ENCODE data around the gene TNS3. TPM values are rescaled to one million over a fixed set of nuclear protein-coding genes. Genes with fewer than 3 reads are reported as not detected.

Gene TNS3
- total and polyA plus RNA-seq, 2 donors (not counting 3 experiments of a cell fraction or from before 2014, with no cell fraction given), result 10.4 to 45.1 TPM

GRCh38 chr7:47496056-47496665 lies 85.8 kb downstream of the TNS3 start:
- no peak overlapping the region for H3K4me3 ChIP-seq (replicated peaks in 1 of 3; ENCODE audit: insufficient read depth in 1 of 3, low read depth in 1 of 3, low read length in 3 of 3)
- CTCF ChIA-PET, result no interaction called here
- intact Hi-C loops (cut with micrococcal nuclease) (no loop called here), dilution Hi-C loops (cut with MboI; ENCODE audit: extremely low pct_ligation_motif_present, low sequenced_read_pairs) (no loop called here)
- BruUV-seq (replicated peaks), result no TSS peak
- POLR2A ChIA-PET, result no interaction called here
- no peak overlapping the region for H3K27ac ChIP-seq (ENCODE audit: insufficient read depth, low read depth, low read length)
- no peaks in the 10 kb centered on the region for H3K4me1 ChIP-seq (ENCODE audit: control insufficient read depth, extremely low read depth, insufficient read depth, low read length)
- H3K9ac ChIP-seq (replicated peaks; ENCODE audit: extremely low read depth, insufficient read depth, low read length), result no peak overlapping the region
- H3K27me3 ChIP-seq (ENCODE audit: control insufficient read depth in 2 of 2, insufficient read depth in 2 of 2, low read length in 2 of 2), result no peaks in the 10 kb centered on the region
- H3K9me1 ChIP-seq (replicated peaks; ENCODE audit: control insufficient read depth, extremely low read depth, insufficient read depth, low read length), result no peaks in the 10 kb centered on the region
- DNase-seq (ENCODE audit: low read depth, low spot score) (no peak), FAIRE-seq (no peak)
- TF ChIP-seq POLR2A (IDR thresholded peaks at IDR 0.05; ENCODE audit: low read depth, low read length), result no peak
- no peaks in the 10 kb centered on the region for H3K9me3 ChIP-seq (replicated peaks; ENCODE audit: control insufficient read depth, insufficient read depth, low read length)
- H3K36me3 ChIP-seq (ENCODE audit: control insufficient read depth in 2 of 2, extremely low read depth in 1 of 2, insufficient read depth in 2 of 2, low read length in 2 of 2), result no peaks in the 10 kb centered on the region
- no peak overlapping the region for H3K4me2 ChIP-seq (ENCODE audit: insufficient read depth, low read length)
- no peak overlapping the region for H2AFZ ChIP-seq (ENCODE audit: low read depth, low read length)
- H4K20me1 ChIP-seq (replicated peaks; ENCODE audit: control insufficient read depth, extremely low read depth, insufficient read depth, low read length), result no peaks in the 10 kb centered on the region
- no peaks in the 10 kb centered on the region for H3K79me2 ChIP-seq (ENCODE audit: control insufficient read depth, insufficient read depth, low read length)

GRCh38 chr7:47493976-47494911 lies 87.7 kb downstream of the TNS3 start:
- BruUV-seq (replicated peaks), result no TSS peak
- Histone ChIP-seq H3K4me2 (ENCODE audit: insufficient read depth, low read length) (no peak overlapping the region), H3K4me3 (replicated peaks in 1 of 3; ENCODE audit: insufficient read depth in 1 of 3, low read depth in 1 of 3, low read length in 3 of 3) (no peak overlapping the region), H3K79me2 (ENCODE audit: control insufficient read depth, insufficient read depth, low read length) (no peaks in the 10 kb centered on the region), H3K4me1 (ENCODE audit: control insufficient read depth, extremely low read depth, insufficient read depth, low read length) (no peaks in the 10 kb centered on the region), H3K27me3 (ENCODE audit: control insufficient read depth in 2 of 2, insufficient read depth in 2 of 2, low read length in 2 of 2) (no peaks in the 10 kb centered on the region), H3K9me3 (replicated peaks; ENCODE audit: control insufficient read depth, insufficient read depth, low read length) (no peaks in the 10 kb centered on the region), H3K36me3 (ENCODE audit: control insufficient read depth in 2 of 2, extremely low read depth in 1 of 2, insufficient read depth in 2 of 2, low read length in 2 of 2) (no peaks in the 10 kb centered on the region), H3K9ac (replicated peaks; ENCODE audit: extremely low read depth, insufficient read depth, low read length) (no peak overlapping the region), H2AFZ (ENCODE audit: low read depth, low read length) (no peak overlapping the region), H4K20me1 (replicated peaks; ENCODE audit: control insufficient read depth, extremely low read depth, insufficient read depth, low read length) (no peaks in the 10 kb centered on the region), H3K27ac (ENCODE audit: insufficient read depth, low read depth, low read length) (no peak overlapping the region), H3K9me1 (replicated peaks; ENCODE audit: control insufficient read depth, extremely low read depth, insufficient read depth, low read length) (no peaks in the 10 kb centered on the region)
- POLR2A ChIA-PET, result no interaction called here
- dilution Hi-C loops (cut with MboI; ENCODE audit: extremely low pct_ligation_motif_present, low sequenced_read_pairs), result no loop called here
- no peak for TF ChIP-seq FOS (IDR thresholded peaks at IDR 0.05; ENCODE audit: borderline replicate concordance, insufficient read depth, low read length)
- TF ChIP-seq POLR2AphosphoS5 (IDR thresholded peaks at IDR 0.05; ENCODE audit: insufficient read depth, low read depth, low read length), result no peak
- no peak for TF ChIP-seq JUN (IDR thresholded peaks at IDR 0.05; ENCODE audit: borderline replicate concordance, insufficient read depth, insufficient read length, low read depth)
- TF ChIP-seq GATA2 (IDR thresholded peaks at IDR 0.05; ENCODE audit: insufficient read depth, insufficient read length, low read depth, low read length), result no peak
- TF ChIP-seq CTCF (IDR thresholded peaks at IDR 0.05; ENCODE audit: extremely low read depth in 1 of 2, insufficient read depth in 1 of 2, low read depth in 1 of 2, low read length in 2 of 2), result no peak
- no peak for TF ChIP-seq MYC (IDR thresholded peaks at IDR 0.05; ENCODE audit: low read depth, low read length)
- TF ChIP-seq EZH2 (IDR thresholded peaks at IDR 0.05; ENCODE audit: borderline replicate concordance, low read depth, low read length, severe bottlenecking), result no peak
- no peak for TF ChIP-seq POLR2A (IDR thresholded peaks at IDR 0.05; ENCODE audit: low read depth, low read length)
- no peak for TF ChIP-seq MAX (IDR thresholded peaks at IDR 0.05; ENCODE audit: insufficient read depth, insufficient read length)
- DNase-seq (ENCODE audit: low read depth, low spot score), result no peak
- intact Hi-C loops (cut with micrococcal nuclease), result no loop called here
- CTCF ChIA-PET, result interaction anchor here (0.6 to 2.4 kb wide), 10 partner anchors 10 to 661 kb away, joined by 3 to 7 read pairs (median 4); no protein-coding TSS in a partner anchor
- FAIRE-seq, result no peak

All from endothelial cell of umbilical vein (primary cell).